HEK293 (cell line): Measurements from ENCODE around the gene KLK6.

Experiments
- CTCF ChIA-PET: fragments of 350-600 bp; formaldehyde crosslinking; extraction: SDS; loops from one replicate; lab custom pipeline; 2021; ENCODE audit warnings: antibody characterized with exemption; lab: Yijun Ruan, JAX
- POLR2A ChIA-PET: fragments of 300-600 bp; formaldehyde crosslinking; extraction: SDS; loops from one replicate; lab custom pipeline; 2020; ENCODE audit warnings: antibody characterized with exemption, inconsistent platforms; lab: Yijun Ruan, JAX
- H3K27ac ChIP-seq: fragments of 200-500 bp; sonication (Bioruptor generic); 2 replicates; pipeline ENCODE4 v1.5.1; 2014; ENCODE audit warnings: low read depth, low read length, control low read depth, inconsistent platforms; ENCODE audit errors: extremely low read depth
- H3K36me3 ChIP-seq, 2 experiments: fragments of 200-500 bp in 1 of 2; sonication (Bioruptor generic) in 1 of 2; 1 replicate in 1 of 2; 2 replicates in 1 of 2; pipeline ENCODE4 v1.5.1; 2014 to 2017; ENCODE audit warnings: inconsistent platforms in 2 of 2, low read length in 2 of 2; ENCODE audit not compliant: control insufficient read depth in 2 of 2, insufficient read depth in 1 of 2
- H3K4me1 ChIP-seq: fragments of 200-500 bp; sonication (Bioruptor generic); 2 replicates; pipeline ENCODE4 v1.5.1; 2014; ENCODE audit warnings: mild to moderate bottlenecking, low read length, inconsistent platforms; ENCODE audit not compliant: control insufficient read depth, insufficient read depth
- H3K4me3 ChIP-seq: 2 replicates; pipeline ENCODE4 v1.5.1; 2011; ENCODE audit warnings: low read depth, mild to moderate bottlenecking, control low read depth, low read length, moderate library complexity
- H3K9me3 ChIP-seq: fragments of 200-500 bp; sonication (Bioruptor generic); 2 replicates; pipeline ENCODE4 v1.5.1; 2014; ENCODE audit warnings: low read depth, low read length, inconsistent platforms; ENCODE audit not compliant: control insufficient read depth, insufficient read depth
- PRDM10 ChIP-seq: fragments of 450-650 bp; formaldehyde crosslinking; IDR thresholded peaks from 2 replicates; pipeline ENCODE4 v1.5.1; 2016; ENCODE audit warnings: missing biosample characterization, missing genetic modification characterization
- SCRT1 ChIP-seq: fragments of 450-650 bp; formaldehyde crosslinking; IDR thresholded peaks from 2 replicates; pipeline ENCODE4 v1.5.1; 2016; ENCODE audit warnings: missing biosample characterization, missing genetic modification characterization, borderline replicate concordance
- TRIM28 ChIP-seq: IDR thresholded peaks from 2 replicates; pipeline ENCODE4 v1.6.1; 2011; ENCODE audit warnings: low read length, control low read depth, borderline replicate concordance
- ZBTB26 ChIP-seq: fragments of 450-650 bp; formaldehyde crosslinking; optimal IDR thresholded peaks from 2 replicates; pipeline ENCODE3; 2016; ENCODE audit warnings: missing biosample characterization, mild to moderate bottlenecking, missing genetic modification characterization
- ZNF114 ChIP-seq: fragments of 450-650 bp; formaldehyde crosslinking; IDR thresholded peaks from 2 replicates; pipeline ENCODE4 v1.5.0; 2017; ENCODE audit warnings: missing biosample characterization, missing genetic modification characterization
- ZNF133 ChIP-seq: fragments of 450-650 bp; formaldehyde crosslinking; IDR thresholded peaks from 2 replicates; pipeline ENCODE4 v1.5.1; 2016; ENCODE audit warnings: missing biosample characterization, missing genetic modification characterization
- ZNF311 ChIP-seq: fragments of 450-650 bp; formaldehyde crosslinking; IDR thresholded peaks from 2 replicates; pipeline ENCODE4 v1.5.1; 2017; ENCODE audit warnings: missing biosample characterization, missing genetic modification characterization, borderline replicate concordance
- ZNF404 ChIP-seq: fragments of 450-650 bp; formaldehyde crosslinking; IDR thresholded peaks from 2 replicates; pipeline ENCODE4 v1.5.1; 2017; ENCODE audit warnings: missing biosample characterization, missing genetic modification characterization
- ZNF433 ChIP-seq: fragments of 450-650 bp; formaldehyde crosslinking; IDR thresholded peaks from 2 replicates; pipeline ENCODE4 v1.5.1; 2016; ENCODE audit warnings: missing biosample characterization, missing genetic modification characterization, low read depth
- ZNF473 ChIP-seq: fragments of 450-650 bp; formaldehyde crosslinking; IDR thresholded peaks from 2 replicates; pipeline ENCODE4 v1.5.1; 2017; ENCODE audit warnings: missing biosample characterization, missing genetic modification characterization
- ZNF510 ChIP-seq: fragments of 450-650 bp; formaldehyde crosslinking; IDR thresholded peaks from 2 replicates; pipeline ENCODE4 v1.5.1; 2018; ENCODE audit warnings: mild to moderate bottlenecking, missing genetic modification characterization, missing biosample characterization; ENCODE audit not compliant: insufficient replicate concordance
- ZNF549 ChIP-seq: fragments of 450-650 bp; IDR thresholded peaks from 2 replicates; pipeline ENCODE4 v1.5.1; 2018; ENCODE audit warnings: missing biosample characterization, missing genetic modification characterization, mild to moderate bottlenecking, inconsistent platforms, moderate library complexity
- ZNF571 ChIP-seq: fragments of 450-650 bp; formaldehyde crosslinking; IDR thresholded peaks from 2 replicates; pipeline ENCODE4 v1.5.0; 2017; ENCODE audit warnings: missing biosample characterization, missing genetic modification characterization
- ZNF623 ChIP-seq: fragments of 450-650 bp; formaldehyde crosslinking; IDR thresholded peaks from 2 replicates; pipeline ENCODE4 v1.5.1; 2016; ENCODE audit warnings: missing biosample characterization, missing genetic modification characterization
- ZNF692 ChIP-seq: fragments of 450-650 bp; formaldehyde crosslinking; IDR thresholded peaks from 2 replicates; pipeline ENCODE4 v1.5.1; 2016; ENCODE audit warnings: missing biosample characterization, missing genetic modification characterization
- ZNF768 ChIP-seq: fragments of 450-650 bp; formaldehyde crosslinking; IDR thresholded peaks from 2 replicates; pipeline ENCODE4 v1.5.1; 2018; ENCODE audit warnings: missing biosample characterization, mild to moderate bottlenecking, missing genetic modification characterization
- TF ChIP-seq, protein P1 (sequence below): fragments of 450-650 bp; formaldehyde crosslinking; IDR thresholded peaks from 2 replicates; pipeline ENCODE4 v1.5.1; 2016; ENCODE audit warnings: missing biosample characterization, missing genetic modification characterization
- TF ChIP-seq, protein P2 (sequence below): fragments of 450-650 bp; IDR thresholded peaks from 2 replicates; pipeline ENCODE4 v1.5.1; 2018; ENCODE audit warnings: missing biosample characterization, missing genetic modification characterization

The KLK6 gene

GRCh38 chr19:50949861-50950260 is 19.5 kb downstream of the KLK6 start:
- POLR2A ChIA-PET, result no interaction called here
- Histone ChIP-seq H3K9me3 (no peaks in the 10 kb centered on the region), H3K27ac (no peak overlapping the region), H3K4me3 (no peak overlapping the region), H3K4me1 (no peaks in the 10 kb centered on the region), H3K36me3 (no peaks in the 10 kb centered on the region)
- CTCF ChIA-PET, result interaction anchor here (0.6 to 2.1 kb wide), 3 partner anchors 11 to 144 kb away, joined by 4 to 5 read pairs (median 5); no protein-coding TSS in a partner anchor
- TF ChIP-seq ZNF510 (no peak), ZNF768 (no peak), ZNF692 (no peak), ZNF114 (no peak), PRDM10 (tag by site-specific recombination) (no peak), ZNF133 (no peak), ZBTB26 (tag by site-specific recombination) (no peak), ZNF571 (no peak), TRIM28 (no peak), SCRT1 (tag by site-specific recombination) (no peak), ZNF433 (no peak), ZNF404 (no peak)
- TF ChIP-seq, protein P1, sequence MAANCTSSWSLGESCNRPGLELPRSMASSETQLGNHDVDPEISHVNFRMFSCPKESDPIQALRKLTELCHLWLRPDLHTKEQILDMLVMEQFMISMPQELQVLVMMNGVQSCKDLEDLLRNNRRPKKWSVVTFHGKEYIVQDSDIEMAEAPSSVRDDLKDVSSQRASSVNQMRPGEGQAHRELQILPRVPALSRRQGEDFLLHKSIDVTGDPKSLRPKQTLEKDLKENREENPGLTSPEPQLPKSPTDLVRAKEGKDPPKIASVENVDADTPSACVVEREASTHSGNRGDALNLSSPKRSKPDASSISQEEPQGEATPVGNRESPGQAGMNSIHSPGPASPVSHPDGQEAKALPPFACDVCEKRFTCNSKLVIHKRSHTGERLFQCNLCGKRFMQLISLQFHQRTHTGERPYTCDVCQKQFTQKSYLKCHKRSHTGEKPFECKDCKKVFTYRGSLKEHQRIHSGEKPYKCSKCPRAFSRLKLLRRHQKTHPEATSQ (tag by site-specific recombination), result no peak

DNA sequence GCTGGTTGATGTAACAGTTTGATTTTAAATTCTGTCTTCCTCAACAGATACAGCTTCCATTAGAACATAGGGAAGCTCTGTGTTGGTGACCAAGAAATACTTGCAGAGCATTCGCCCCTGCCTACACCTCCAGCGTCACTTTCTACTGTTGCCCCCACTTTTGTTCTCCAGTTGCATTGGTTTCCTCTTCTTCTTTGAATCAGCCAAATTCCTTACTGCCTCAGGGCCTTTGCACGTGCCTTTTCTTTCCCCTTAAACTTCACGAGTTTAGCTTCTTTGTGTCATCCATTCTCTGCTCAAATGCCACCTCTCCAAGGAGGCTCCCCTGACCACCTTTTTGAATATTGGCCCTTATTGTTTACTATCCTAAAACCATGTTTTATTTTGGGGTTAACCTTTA is 22.3 kb downstream of the KLK6 start:
- POLR2A ChIA-PET, result no interaction called here
- Histone ChIP-seq H3K4me1 (no peaks in the 10 kb centered on the region), H3K36me3 (no peaks in the 10 kb centered on the region), H3K9me3 (no peaks in the 10 kb centered on the region), H3K4me3 (no peak overlapping the region), H3K27ac (no peak overlapping the region)
- CTCF ChIA-PET, result interaction anchor here (0.7 to 2.2 kb wide), 4 partner anchors 17 to 148 kb away, joined by 3 to 14 read pairs (median 6); no protein-coding TSS in a partner anchor
- no peak for TF ChIP-seq ZNF549 (tag by site-specific recombination)
- TF ChIP-seq, protein P2, sequence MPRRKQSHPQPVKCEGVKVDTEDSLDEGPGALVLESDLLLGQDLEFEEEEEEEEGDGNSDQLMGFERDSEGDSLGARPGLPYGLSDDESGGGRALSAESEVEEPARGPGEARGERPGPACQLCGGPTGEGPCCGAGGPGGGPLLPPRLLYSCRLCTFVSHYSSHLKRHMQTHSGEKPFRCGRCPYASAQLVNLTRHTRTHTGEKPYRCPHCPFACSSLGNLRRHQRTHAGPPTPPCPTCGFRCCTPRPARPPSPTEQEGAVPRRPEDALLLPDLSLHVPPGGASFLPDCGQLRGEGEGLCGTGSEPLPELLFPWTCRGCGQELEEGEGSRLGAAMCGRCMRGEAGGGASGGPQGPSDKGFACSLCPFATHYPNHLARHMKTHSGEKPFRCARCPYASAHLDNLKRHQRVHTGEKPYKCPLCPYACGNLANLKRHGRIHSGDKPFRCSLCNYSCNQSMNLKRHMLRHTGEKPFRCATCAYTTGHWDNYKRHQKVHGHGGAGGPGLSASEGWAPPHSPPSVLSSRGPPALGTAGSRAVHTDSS (tag by site-specific recombination), result no peak
- no peak for TF ChIP-seq ZNF473 (tag by site-specific recombination)
- peak; percentile 93 for TF ChIP-seq ZNF623 (tag by site-specific recombination)
- no peak for TF ChIP-seq ZNF311 (tag by site-specific recombination)
